Mesothelial cell of epicardium (in vitro differentiated cells): ENCODE data around the gene CADM1. TPM values are rescaled to one million over a fixed set of nuclear protein-coding genes. Genes with fewer than 3 reads are reported as not detected.

Experiments used
- DNase-seq, 2 experiments: peaks; one replicate each; pipeline ENCODE4 v3.0.0; 2021; ENCODE audit warnings: low spot score in 2 of 2; ENCODE audit not compliant: unreplicated experiment in 2 of 2
- H3K27ac Mint-ChIP-seq: 2 replicates; pipeline ENCODE4 v1.8.0; 2021; ENCODE audit warnings: mixed read lengths
- H3K27me3 Mint-ChIP-seq: 2 replicates; pipeline ENCODE4 v1.8.0; 2021; ENCODE audit warnings: low read depth, mixed read lengths
- H3K36me3 Mint-ChIP-seq: 2 replicates; pipeline ENCODE4 v1.8.0; 2021; ENCODE audit warnings: mixed read lengths
- H3K4me1 Mint-ChIP-seq: 2 replicates; pipeline ENCODE4 v1.8.0; 2021; ENCODE audit warnings: mixed read lengths
- H3K4me3 Mint-ChIP-seq: 2 replicates; pipeline ENCODE4 v1.8.0; 2021; ENCODE audit warnings: mild to moderate bottlenecking, moderate library complexity, mixed read lengths
- H3K9me3 Mint-ChIP-seq: 2 replicates; pipeline ENCODE4 v1.8.0; 2021; ENCODE audit warnings: mixed read lengths
- CTCF ChIP-seq: fragments of 200-600 bp; sonication (generic); IDR thresholded peaks from one replicate; pipeline ENCODE4 v1.5.0; 2021; ENCODE audit warnings: antibody characterized with exemption; ENCODE audit not compliant: unreplicated experiment
- total RNA-seq: library from RNA; stranded (reverse); gene quantifications from 3 replicates; pipeline ENCODE4 v1.2.1, GENCODE V29; 2021

The CADM1 gene
- total RNA-seq, 1 donor from 2014 or later = 60.9 TPM

GRCh38 chr11:115425816-115426215 is 78.4 kb downstream of the CADM1 start:
- no peaks in the 10 kb centered on the region for H3K9me3 Mint-ChIP-seq
- TF ChIP-seq CTCF = no peak
- no peak overlapping the region for H3K27ac Mint-ChIP-seq
- H3K4me3 Mint-ChIP-seq = no peak overlapping the region
- H3K4me1 Mint-ChIP-seq = peaks cover 41% of the 10 kb centered on the region
- DNase-seq = no peak
- H3K36me3 Mint-ChIP-seq = no peaks in the 10 kb centered on the region
- H3K27me3 Mint-ChIP-seq = peaks cover 13% of the 10 kb centered on the region

- no peaks in the 10 kb centered on the region for H3K9me3 Mint-ChIP-seq
- no peak for DNase-seq
- peaks cover 15% of the 10 kb centered on the region for H3K27me3 Mint-ChIP-seq
- no peak overlapping the region for H3K27ac Mint-ChIP-seq
- TF ChIP-seq CTCF = no peak
- H3K36me3 Mint-ChIP-seq = no peaks in the 10 kb centered on the region
- H3K4me1 Mint-ChIP-seq = peaks cover 39% of the 10 kb centered on the region
- no peak overlapping the region for H3K4me3 Mint-ChIP-seq
Observed at GRCh38 chr11:115425250-115425649, 79.0 kb downstream of the CADM1 start.

GRCh38 chr11:115423728-115424459 is 80.3 kb downstream of the CADM1 start:
- H3K9me3 Mint-ChIP-seq = no peaks in the 10 kb centered on the region
- TF ChIP-seq CTCF = no peak
- H3K27ac Mint-ChIP-seq = no peak overlapping the region
- DNase-seq = no peak
- peaks cover 33% of the 10 kb centered on the region for H3K4me1 Mint-ChIP-seq
- H3K4me3 Mint-ChIP-seq = no peak overlapping the region
- no peaks in the 10 kb centered on the region for H3K36me3 Mint-ChIP-seq
- H3K27me3 Mint-ChIP-seq = peaks cover 21% of the 10 kb centered on the region

GRCh38 chr11:115421992-115422689 is 82.1 kb downstream of the CADM1 start:
- Mint-ChIP-seq H3K36me3 (no peaks in the 10 kb centered on the region), H3K9me3 (no peaks in the 10 kb centered on the region), H3K4me1 (peaks cover 30% of the 10 kb centered on the region), H3K4me3 (no peak overlapping the region), H3K27ac (no peak overlapping the region), H3K27me3 (peaks cover 21% of the 10 kb centered on the region)
- no peak for DNase-seq
- TF ChIP-seq CTCF = no peak

- H3K27me3 Mint-ChIP-seq = peaks cover 21% of the 10 kb centered on the region
- no peak overlapping the region for H3K27ac Mint-ChIP-seq
- no peak for TF ChIP-seq CTCF
- H3K4me3 Mint-ChIP-seq = no peak overlapping the region
- DNase-seq = no peak
- H3K36me3 Mint-ChIP-seq = no peaks in the 10 kb centered on the region
- H3K9me3 Mint-ChIP-seq = no peaks in the 10 kb centered on the region
- H3K4me1 Mint-ChIP-seq = peaks cover 30% of the 10 kb centered on the region
Observed at GRCh38 chr11:115421352-115421991, 82.7 kb downstream of the CADM1 start.
